ENCODE measurements around the gene GPC6.

GPC6 gene

GRCh38 chr13:93372856-93373255 lies 146.2 kb downstream of the GPC6 start:
- Histone ChIP-seq H3K36me3 (ENCODE audit: control insufficient read depth, insufficient read depth, low read length) (no peaks in the 10 kb centered on the region), H3K9me3 (ENCODE audit: control insufficient read depth, low read length) (no peaks in the 10 kb centered on the region), H3K4me3 (ENCODE audit: extremely low read depth, insufficient read depth, low read length, poor library complexity, severe bottlenecking) (no peak overlapping the region), H3K4me1 (ENCODE audit: control insufficient read depth, insufficient read depth, low read length, poor library complexity, severe bottlenecking) (no peaks in the 10 kb centered on the region), H3K27ac (ENCODE audit: low read depth, low read length, severe bottlenecking) (no peak overlapping the region)
- WGBS, 2 experiments (ENCODE audit: insufficient coverage in 2 of 2): 75% methylated on average over 1 of the region's 3 CpGs; no CpG with 5 or more reads in 1 of the 2 experiments

- Histone ChIP-seq H3K4me3 (ENCODE audit: extremely low read depth, insufficient read depth, low read length, poor library complexity, severe bottlenecking) (no peak overlapping the region), H3K4me1 (ENCODE audit: control insufficient read depth, insufficient read depth, low read length, poor library complexity, severe bottlenecking) (no peaks in the 10 kb centered on the region), H3K36me3 (ENCODE audit: control insufficient read depth, insufficient read depth, low read length) (no peaks in the 10 kb centered on the region), H3K9me3 (ENCODE audit: control insufficient read depth, low read length) (no peaks in the 10 kb centered on the region), H3K27ac (ENCODE audit: low read depth, low read length, severe bottlenecking) (no peak overlapping the region)
- 75 to 77% methylated on average over 2 to 3 of the region's 6 CpGs for WGBS, 2 experiments (ENCODE audit: insufficient coverage in 2 of 2)
Measured at GRCh38 chr13:93375491-93375890, 148.9 kb downstream of the GPC6 start.

- H3K4me1 ChIP-seq (ENCODE audit: control insufficient read depth, insufficient read depth, low read length, poor library complexity, severe bottlenecking): no peaks in the 10 kb centered on the region
- 90 to 94% methylated on average over 2 to 3 of the region's 5 CpGs for WGBS, 2 experiments (ENCODE audit: insufficient coverage in 2 of 2)
Measured at GRCh38 chr13:93377196-93377595, 150.6 kb downstream of the GPC6 start.

GRCh38 chr13:93378184-93378583 lies 151.6 kb downstream of the GPC6 start:
- no peak overlapping the region for H3K4me3 ChIP-seq (ENCODE audit: extremely low read depth, insufficient read depth, low read length, poor library complexity, severe bottlenecking)
- H3K36me3 ChIP-seq (ENCODE audit: control insufficient read depth, insufficient read depth, low read length): no peaks in the 10 kb centered on the region
- no peak overlapping the region for H3K27ac ChIP-seq (ENCODE audit: low read depth, low read length, severe bottlenecking)
- no peaks in the 10 kb centered on the region for H3K4me1 ChIP-seq (ENCODE audit: control insufficient read depth, insufficient read depth, low read length, poor library complexity, severe bottlenecking)
- WGBS, 2 experiments (ENCODE audit: insufficient coverage in 2 of 2): 90 to 94% methylated on average over 2 of the region's 2 CpGs
- no peaks in the 10 kb centered on the region for H3K9me3 ChIP-seq (ENCODE audit: control insufficient read depth, low read length)

More at GRCh38 chr13:93377196-93377595, 150.6 kb downstream of the GPC6 start:
- H3K27ac ChIP-seq (ENCODE audit: low read depth, low read length, severe bottlenecking): no peak overlapping the region
- no peaks in the 10 kb centered on the region for H3K9me3 ChIP-seq (ENCODE audit: control insufficient read depth, low read length)
- no peaks in the 10 kb centered on the region for H3K36me3 ChIP-seq (ENCODE audit: control insufficient read depth, insufficient read depth, low read length)
- no peak overlapping the region for H3K4me3 ChIP-seq (ENCODE audit: extremely low read depth, insufficient read depth, low read length, poor library complexity, severe bottlenecking)

GRCh38 chr13:93386116-93386515 lies 159.5 kb downstream of the GPC6 start:
- Histone ChIP-seq H3K36me3 (ENCODE audit: control insufficient read depth, insufficient read depth, low read length) (no peaks in the 10 kb centered on the region), H3K27ac (ENCODE audit: low read depth, low read length, severe bottlenecking) (no peak overlapping the region), H3K4me1 (ENCODE audit: control insufficient read depth, insufficient read depth, low read length, poor library complexity, severe bottlenecking) (no peaks in the 10 kb centered on the region), H3K9me3 (ENCODE audit: control insufficient read depth, low read length) (no peaks in the 10 kb centered on the region), H3K4me3 (ENCODE audit: extremely low read depth, insufficient read depth, low read length, poor library complexity, severe bottlenecking) (no peak overlapping the region)
- WGBS, 2 experiments (ENCODE audit: insufficient coverage in 2 of 2): 94% methylated on average over 3 of the region's 5 CpGs; no CpG with 5 or more reads in 1 of the 2 experiments

- Histone ChIP-seq H3K27ac (ENCODE audit: low read depth, low read length, severe bottlenecking) (no peak overlapping the region), H3K36me3 (ENCODE audit: control insufficient read depth, insufficient read depth, low read length) (no peaks in the 10 kb centered on the region), H3K4me1 (ENCODE audit: control insufficient read depth, insufficient read depth, low read length, poor library complexity, severe bottlenecking) (no peaks in the 10 kb centered on the region), H3K4me3 (ENCODE audit: extremely low read depth, insufficient read depth, low read length, poor library complexity, severe bottlenecking) (no peak overlapping the region), H3K9me3 (ENCODE audit: control insufficient read depth, low read length) (no peaks in the 10 kb centered on the region)
- WGBS, 2 experiments (ENCODE audit: insufficient coverage in 2 of 2): no CpG with 5 or more reads among the region's 1 CpG
Measured at GRCh38 chr13:93388701-93389100, 162.1 kb downstream of the GPC6 start.

- H3K4me3 ChIP-seq (ENCODE audit: extremely low read depth, insufficient read depth, low read length, poor library complexity, severe bottlenecking): no peak overlapping the region
- H3K27ac ChIP-seq (ENCODE audit: low read depth, low read length, severe bottlenecking): no peak overlapping the region
- H3K9me3 ChIP-seq (ENCODE audit: control insufficient read depth, low read length): no peaks in the 10 kb centered on the region
- H3K36me3 ChIP-seq (ENCODE audit: control insufficient read depth, insufficient read depth, low read length): no peaks in the 10 kb centered on the region
- no peaks in the 10 kb centered on the region for H3K4me1 ChIP-seq (ENCODE audit: control insufficient read depth, insufficient read depth, low read length, poor library complexity, severe bottlenecking)
Measured at GRCh38 chr13:93397619-93398018, 171.0 kb downstream of the GPC6 start.

- WGBS, 2 experiments (ENCODE audit: insufficient coverage in 2 of 2): 85 to 94% methylated on average over 2 to 3 of the region's 4 CpGs
- Histone ChIP-seq H3K36me3 (ENCODE audit: control insufficient read depth, insufficient read depth, low read length) (no peaks in the 10 kb centered on the region), H3K27ac (ENCODE audit: low read depth, low read length, severe bottlenecking) (no peak overlapping the region), H3K9me3 (ENCODE audit: control insufficient read depth, low read length) (no peaks in the 10 kb centered on the region), H3K4me3 (ENCODE audit: extremely low read depth, insufficient read depth, low read length, poor library complexity, severe bottlenecking) (no peak overlapping the region), H3K4me1 (ENCODE audit: control insufficient read depth, insufficient read depth, low read length, poor library complexity, severe bottlenecking) (no peaks in the 10 kb centered on the region)
Measured at GRCh38 chr13:93398167-93399035, 171.8 kb downstream of the GPC6 start.

- H3K4me3 ChIP-seq (ENCODE audit: extremely low read depth, insufficient read depth, low read length, poor library complexity, severe bottlenecking): no peak overlapping the region
- H3K9me3 ChIP-seq (ENCODE audit: control insufficient read depth, low read length): no peaks in the 10 kb centered on the region
- no peaks in the 10 kb centered on the region for H3K4me1 ChIP-seq (ENCODE audit: control insufficient read depth, insufficient read depth, low read length, poor library complexity, severe bottlenecking)
- WGBS, 2 experiments (ENCODE audit: insufficient coverage in 2 of 2): 90% methylated on average over 2 of the region's 4 CpGs; no CpG with 5 or more reads in 1 of the 2 experiments
- H3K36me3 ChIP-seq (ENCODE audit: control insufficient read depth, insufficient read depth, low read length): no peaks in the 10 kb centered on the region
- no peak overlapping the region for H3K27ac ChIP-seq (ENCODE audit: low read depth, low read length, severe bottlenecking)
Measured at GRCh38 chr13:93399212-93399611, 172.6 kb downstream of the GPC6 start.

GRCh38 chr13:93406136-93406535 lies 179.5 kb downstream of the GPC6 start:
- H3K4me1 ChIP-seq (ENCODE audit: control insufficient read depth, insufficient read depth, low read length, poor library complexity, severe bottlenecking): no peaks in the 10 kb centered on the region
- no peaks in the 10 kb centered on the region for H3K9me3 ChIP-seq (ENCODE audit: control insufficient read depth, low read length)
- 71 to 89% methylated on average over 1 to 2 of the region's 2 CpGs for WGBS, 2 experiments (ENCODE audit: insufficient coverage in 2 of 2)
- H3K27ac ChIP-seq (ENCODE audit: low read depth, low read length, severe bottlenecking): no peak overlapping the region
- H3K4me3 ChIP-seq (ENCODE audit: extremely low read depth, insufficient read depth, low read length, poor library complexity, severe bottlenecking): no peak overlapping the region
- no peaks in the 10 kb centered on the region for H3K36me3 ChIP-seq (ENCODE audit: control insufficient read depth, insufficient read depth, low read length)

GRCh38 chr13:93407551-93407950 lies 180.9 kb downstream of the GPC6 start:
- Histone ChIP-seq H3K27ac (ENCODE audit: low read depth, low read length, severe bottlenecking) (no peak overlapping the region), H3K36me3 (ENCODE audit: control insufficient read depth, insufficient read depth, low read length) (no peaks in the 10 kb centered on the region), H3K4me3 (ENCODE audit: extremely low read depth, insufficient read depth, low read length, poor library complexity, severe bottlenecking) (no peak overlapping the region), H3K9me3 (ENCODE audit: control insufficient read depth, low read length) (no peaks in the 10 kb centered on the region), H3K4me1 (ENCODE audit: control insufficient read depth, insufficient read depth, low read length, poor library complexity, severe bottlenecking) (no peaks in the 10 kb centered on the region)
